Measurements from ENCODE around the gene KPNA6.
"Not testable (repeated sequence)": the region's sequence is repeated elsewhere in the genome, so short reads cannot be mapped to it uniquely, and the experiment has no call there.

KPNA6 gene

DNA sequence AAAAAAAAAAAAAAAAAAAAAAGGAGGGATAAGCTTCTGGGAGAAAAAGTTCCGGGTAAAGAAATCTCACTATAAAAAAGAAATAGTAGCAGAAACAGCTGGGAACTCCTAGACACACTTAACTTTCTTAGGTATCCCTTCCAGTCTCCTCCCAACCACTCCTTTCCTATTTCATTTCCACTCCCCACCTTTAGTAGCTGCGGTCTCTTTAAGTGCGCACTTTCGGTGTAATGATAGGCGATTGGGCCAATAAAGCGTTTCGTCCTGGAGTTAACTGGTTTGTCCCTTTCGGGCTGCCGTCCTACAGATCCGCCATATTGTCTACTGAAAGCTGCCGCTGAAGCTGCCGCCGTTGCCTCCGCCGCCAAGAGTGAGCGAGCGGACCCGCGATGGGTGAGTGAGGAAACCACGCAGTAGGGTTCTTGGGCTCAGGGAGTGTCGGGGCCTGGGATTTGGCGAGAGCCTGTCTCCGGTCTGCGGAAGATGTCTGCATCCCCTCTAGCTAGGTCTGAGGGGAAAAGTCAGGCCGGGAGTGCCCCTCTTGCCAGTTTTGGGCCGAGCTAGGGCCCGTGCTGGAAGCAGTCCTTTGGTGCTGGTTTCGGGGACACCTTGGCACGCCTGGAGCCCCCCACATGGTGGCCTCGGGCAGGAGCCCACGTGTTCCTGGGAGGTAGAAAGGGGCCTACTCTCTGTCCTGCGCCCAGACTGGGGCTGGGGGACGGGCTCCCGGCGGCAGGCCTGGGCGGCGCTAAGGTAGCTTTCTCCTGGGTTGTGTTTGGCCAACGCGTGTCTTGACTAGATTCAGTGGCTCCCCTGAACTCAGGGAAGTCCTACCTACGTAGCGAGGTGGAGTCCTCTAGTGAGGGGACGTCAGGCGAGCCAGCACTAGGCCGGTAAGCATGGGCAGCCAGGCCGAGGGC lies at the start of gene KPNA6:
KPNA6 (plus strand) TSS at position 315 of the 920 bp plus-strand sequence; CDS start at position 390, 75 bp downstream.
- peak; percentile 92 for DNase-seq

DNA sequence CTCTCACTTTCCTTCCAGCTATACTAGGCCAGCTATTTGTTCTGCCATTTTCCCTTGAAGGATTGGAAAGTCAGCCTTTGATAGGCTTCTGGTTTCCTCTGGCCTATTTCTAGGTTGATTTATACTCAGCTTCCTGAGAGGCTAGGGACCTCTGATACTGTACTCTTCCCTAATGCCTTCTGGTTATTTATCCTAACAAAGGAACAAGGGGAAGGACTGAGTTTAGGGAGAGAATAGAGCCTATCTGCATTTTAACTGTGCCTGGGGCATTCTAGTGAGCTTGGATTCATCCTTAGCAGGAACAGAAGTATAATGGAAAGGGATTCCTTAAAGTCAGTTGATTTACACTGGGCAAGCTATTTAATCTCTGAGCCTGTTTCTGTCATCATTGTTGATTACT lies 46.9 kb upstream of the KPNA6 start:
- no peak for DNase-seq

DNA sequence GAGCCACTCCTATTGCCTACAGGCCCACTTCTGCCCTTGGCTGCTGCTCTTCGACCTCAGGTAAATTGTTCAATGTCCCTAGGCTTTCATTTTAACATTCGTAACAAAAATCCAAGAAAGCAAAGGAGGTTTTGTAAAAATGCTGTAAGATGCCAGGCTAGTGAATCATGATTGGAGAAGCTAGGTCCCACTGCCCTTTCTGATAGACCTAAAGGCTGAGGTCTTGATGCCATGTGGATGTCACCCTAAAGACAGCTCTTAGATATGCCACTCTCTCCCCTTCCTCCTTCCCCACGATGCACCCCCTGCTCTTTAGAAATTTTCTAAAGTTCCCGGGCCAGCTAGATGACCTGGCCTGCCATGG lies 45.0 kb upstream of the KPNA6 start:
- no peak for DNase-seq

DNA sequence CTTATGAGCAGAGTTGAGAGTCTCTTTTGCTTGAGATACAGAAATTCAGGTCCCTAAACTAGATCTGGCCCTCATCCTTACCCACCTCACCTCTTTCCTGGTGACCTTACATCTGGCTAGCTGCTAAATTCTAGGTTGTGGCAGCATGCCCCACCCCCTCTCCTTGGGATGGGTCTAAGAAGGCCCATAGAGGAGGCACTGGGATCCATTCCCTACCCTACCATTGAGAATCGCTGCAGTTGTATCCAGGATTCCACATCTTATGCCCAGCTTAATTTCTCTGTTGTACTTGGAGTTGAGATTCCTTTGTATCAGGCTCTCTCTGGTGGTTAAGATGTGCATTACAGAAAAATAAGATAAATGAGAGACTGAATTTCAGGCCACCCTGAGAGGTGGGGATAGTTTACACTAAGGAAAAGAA lies 44.6 kb upstream of the KPNA6 start:
- DNase-seq, result peak; percentile 39

DNA sequence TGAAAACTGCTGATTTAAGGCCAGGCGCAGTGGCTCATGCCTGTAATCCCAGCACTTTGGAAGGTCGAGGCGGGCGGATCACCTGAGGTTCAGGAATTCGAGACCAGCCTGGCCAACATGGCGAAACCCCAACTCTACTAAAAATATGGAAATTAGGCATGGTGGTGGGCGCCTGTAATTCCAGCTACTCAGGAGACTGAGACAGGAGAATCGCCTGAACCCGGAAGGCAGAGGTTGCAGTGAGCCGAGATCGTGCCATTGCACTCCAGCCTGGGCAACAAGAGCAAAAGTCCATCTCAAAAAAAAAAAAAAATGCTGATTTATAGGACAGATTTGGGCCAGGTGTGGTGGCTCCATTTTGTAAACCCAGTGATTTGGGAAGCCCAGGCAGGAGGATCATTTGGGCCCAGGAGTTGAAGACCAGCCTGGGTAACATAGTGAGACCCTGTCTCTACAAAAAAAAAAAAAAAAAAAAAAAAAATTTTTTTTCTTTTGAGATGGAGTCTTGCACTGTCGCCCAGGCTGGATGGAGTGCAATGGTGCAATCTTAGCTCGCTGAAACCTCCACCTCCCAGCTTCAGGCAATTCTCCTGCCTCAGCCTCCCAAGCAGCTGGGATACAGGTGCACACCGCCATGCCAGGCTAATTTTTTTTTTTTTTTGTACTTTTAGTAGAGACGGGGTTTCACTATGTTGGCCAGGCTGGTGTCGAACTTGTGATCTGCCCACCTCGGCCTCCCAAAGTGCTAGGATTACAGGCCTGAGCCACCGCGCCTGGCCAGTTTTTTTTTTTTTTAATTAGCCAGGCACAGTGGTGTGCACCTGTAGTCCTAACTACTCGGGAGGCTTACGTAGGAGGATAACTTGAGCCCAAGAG lies 42.0 kb upstream of the KPNA6 start:
- DNase-seq, result not testable (repeated sequence)

DNA sequence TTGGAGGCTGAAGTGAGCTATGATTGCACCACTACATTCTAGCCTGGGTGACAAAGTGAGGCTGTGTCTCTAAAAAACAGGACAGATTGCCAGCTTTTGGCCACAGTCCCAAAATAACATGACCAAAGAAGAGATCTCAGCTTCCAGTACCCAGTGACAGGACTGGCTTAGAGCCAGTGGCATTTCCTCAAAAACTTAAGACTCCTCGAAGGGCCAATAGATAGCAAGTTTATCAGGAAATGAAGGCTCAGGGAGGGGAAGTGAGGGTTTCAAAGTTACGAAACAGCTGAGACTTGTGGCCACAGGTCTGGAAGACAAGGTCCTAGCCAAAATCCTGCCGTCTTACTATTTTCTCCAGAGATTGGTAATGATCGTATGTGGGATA lies 41.4 kb upstream of the KPNA6 start:
- DNase-seq, result peak; percentile 81

DNA sequence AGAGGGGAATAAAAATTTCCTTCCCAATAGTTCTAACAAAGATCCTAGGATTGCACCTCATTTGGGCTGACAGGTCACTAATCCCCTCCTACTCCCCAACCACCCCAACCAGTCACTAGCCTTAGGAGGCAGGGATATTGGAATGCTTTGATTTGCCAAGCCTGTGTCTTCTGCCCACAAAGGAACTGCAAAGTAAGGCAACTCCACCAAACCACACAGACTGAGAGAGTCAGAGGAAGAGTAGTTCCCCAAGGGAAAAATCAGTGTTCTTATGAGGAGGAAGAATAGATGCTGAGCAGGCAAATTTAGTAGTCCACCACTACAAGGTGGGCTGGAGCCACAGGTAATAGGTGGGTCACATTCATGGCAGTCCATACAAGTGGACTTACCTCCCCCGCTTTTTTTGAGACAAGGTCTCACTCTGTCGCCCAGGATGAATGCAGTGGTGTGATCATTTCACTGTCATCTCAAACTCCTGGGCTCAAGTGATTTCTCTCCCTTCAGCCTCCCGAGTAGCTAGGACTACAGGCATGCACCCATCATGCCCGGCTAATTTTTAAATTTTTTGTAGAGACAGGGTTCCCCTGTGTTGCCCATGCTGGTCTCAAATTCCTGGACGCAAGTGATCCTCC lies 38.8 kb upstream of the KPNA6 start:
- DNase-seq, result peak; percentile 29

DNA sequence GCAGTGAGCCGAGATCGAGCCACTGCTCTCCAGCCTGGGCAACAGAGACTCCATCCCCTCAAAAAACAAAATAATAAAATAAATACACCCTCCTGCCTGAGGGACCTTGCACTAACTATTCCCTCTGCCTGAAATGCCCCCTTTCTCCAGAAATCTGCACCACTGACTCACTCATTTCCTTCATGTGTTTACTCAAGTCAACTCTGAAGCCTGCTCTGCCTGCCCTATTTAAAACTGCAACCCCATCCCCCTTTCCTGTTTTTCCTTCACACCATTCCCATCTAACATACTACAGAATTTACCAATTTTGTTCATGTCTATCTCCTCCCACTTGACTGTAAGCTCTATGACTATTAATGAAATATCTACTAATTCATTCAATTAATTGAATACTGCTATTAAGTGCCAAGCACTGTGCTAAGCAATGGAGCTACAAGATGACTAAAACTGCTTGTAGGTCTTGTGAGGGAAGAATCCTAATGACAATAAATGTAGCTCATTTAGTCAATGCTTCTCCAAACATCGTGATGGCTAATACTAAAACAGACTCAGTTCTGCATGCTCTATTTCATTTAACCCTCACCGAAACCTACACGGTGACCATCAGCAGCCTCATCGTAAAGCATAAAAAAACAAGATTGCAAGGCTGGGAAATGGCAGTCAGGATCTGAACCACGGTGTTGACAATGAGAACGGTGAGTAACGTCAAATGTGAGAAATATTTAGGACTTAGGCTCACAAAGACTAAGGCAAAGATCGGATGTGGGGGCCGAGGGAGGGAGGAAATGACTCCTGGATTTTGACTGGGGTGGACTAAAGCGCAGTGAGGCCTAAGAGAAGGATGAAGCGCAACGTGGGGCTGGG lies 35.9 kb upstream of the KPNA6 start:
- peak; percentile 56 for DNase-seq

DNA sequence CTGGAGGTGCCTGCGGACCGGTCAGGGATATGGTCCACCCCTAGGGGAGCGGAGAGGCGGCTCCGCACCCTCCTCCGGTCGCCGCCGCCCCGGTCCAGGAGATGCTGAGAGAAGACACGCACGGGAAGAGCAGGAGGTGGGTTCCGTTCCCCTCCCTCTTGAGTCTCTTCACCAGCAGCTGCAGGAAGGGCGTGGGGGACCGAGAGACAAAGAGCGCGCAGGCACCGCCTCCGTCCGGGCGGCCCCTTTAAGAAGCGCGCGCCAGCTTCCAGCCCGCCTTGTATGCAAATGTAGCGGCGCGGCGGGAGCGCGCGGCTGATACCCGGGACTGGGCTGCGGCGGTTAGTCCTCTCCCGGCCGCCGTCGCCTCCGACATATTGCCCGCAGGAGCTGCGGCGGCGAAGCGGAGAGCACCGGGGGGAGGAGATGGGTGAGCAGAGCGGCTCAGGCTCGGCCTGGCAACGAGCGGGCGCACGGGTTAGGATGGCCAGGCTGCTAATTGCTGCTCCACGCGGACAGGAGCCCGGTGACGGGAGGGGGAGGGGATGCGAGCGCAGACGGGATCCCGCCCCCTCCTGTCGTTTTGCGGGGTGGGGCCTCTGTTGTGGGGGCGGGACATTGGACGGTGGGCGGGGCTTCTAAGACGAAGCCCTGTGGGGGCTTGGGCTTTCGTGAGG lies 35.1 kb upstream of the KPNA6 start, which contains the start of gene TMEM39B:
TMEM39B (plus strand) TSS at position 318 of the 677 bp plus-strand sequence; CDS start at position 427, 109 bp downstream.
- DNase-seq, result peak; percentile 93

DNA sequence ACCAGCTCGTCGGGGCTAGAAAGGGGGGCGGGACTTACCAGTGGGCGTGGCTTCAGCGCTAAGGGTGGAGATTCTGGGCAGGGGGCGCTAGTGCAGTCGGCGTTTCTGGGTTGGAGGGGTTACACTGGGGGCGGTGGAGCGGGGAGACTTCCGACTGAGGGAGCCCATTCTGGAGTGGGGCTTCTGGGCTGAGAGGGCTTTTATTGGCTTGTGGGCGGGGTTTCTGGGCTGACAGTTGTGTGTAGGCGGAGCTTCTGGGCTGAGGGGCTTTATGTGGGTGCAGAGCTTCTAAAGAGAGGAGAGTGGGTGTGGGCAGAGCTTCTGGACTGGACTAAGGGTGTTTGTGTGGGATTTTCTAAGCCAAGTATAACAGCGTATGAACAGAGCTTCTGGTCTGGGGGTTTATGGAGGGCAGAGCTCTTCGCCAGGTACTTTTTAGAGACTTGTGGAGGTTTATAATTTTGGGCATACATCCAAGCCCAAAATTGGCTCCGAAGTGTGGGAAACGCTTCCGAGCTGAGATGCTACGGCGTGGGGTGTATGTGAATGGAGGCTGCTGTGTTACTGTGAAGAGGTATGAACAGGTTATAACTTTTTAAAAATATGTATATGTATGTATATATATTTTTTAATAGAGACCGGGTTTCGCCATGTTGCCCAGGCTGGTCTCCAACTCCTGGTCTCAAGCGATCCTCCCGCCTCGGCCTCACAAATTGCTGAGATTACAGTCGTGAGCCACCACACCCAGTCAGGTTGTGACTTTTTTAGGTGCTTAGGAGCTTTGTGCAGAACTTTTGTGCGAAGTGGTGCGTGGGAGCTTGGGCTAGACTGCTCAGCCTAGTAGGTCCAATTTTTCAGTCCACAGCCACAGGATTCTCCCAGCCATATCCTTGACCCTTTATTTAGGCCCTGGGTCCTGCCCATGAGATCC lies 34.3 kb upstream of the KPNA6 start:
- DNase-seq, result no peak

DNA sequence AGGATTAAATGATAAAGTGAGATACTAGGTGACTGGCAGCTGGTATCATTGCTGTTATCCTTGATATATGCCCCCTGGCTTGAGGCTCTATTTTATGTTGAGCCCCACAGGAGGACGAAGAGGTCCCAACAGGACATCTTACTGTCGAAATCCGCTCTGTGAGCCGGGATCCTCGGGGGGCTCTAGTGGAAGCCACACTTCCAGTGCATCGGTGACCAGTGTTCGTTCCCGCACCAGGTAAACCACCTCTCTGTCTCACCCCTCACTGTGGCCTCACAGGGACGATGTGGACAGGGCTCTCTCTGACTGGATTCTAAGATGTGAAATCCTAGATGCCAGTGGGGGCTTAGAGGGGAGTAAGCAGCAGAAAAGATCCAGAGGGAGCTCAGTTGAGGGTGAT lies 33.0 kb upstream of the KPNA6 start:
- no peak for DNase-seq

DNA sequence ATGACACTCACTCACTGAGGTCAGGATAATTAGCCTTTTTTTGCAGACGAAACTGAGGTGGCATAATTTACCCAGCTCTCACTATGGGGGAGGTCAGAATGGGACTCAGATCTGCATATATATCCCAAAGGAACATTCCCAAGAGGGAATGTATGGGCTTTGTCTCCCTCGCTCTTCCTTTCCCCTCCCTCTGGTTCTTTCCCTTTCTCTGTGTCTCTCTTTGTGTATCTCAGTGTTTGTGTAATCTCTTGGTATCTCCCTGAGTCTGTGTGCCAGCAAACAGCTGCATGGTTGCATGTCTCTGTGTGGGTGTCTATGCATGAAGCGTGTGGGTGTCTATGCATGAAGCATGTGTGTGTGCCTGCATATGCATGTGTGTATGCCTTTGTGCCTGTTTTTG lies 30.4 kb upstream of the KPNA6 start:
- DNase-seq, result no peak

DNA sequence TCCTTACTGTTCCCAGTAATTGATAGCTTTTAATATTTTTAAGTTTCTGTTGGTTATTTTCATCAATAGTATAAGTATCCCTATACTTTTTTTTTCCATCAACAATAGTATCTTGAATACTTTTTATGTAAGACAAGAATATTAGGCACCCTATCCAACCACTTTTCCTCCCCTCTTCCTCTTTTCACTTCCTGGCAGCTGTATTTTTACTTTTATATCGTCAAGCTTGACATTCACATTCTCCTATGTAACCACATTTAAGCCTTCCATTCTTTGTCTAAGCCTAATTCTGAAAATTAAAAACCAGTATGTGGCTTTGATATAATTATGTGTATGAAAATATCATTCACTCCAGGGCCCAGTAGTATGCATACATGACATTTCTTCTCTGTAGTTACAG lies 25.8 kb upstream of the KPNA6 start:
- no peak for DNase-seq

DNA sequence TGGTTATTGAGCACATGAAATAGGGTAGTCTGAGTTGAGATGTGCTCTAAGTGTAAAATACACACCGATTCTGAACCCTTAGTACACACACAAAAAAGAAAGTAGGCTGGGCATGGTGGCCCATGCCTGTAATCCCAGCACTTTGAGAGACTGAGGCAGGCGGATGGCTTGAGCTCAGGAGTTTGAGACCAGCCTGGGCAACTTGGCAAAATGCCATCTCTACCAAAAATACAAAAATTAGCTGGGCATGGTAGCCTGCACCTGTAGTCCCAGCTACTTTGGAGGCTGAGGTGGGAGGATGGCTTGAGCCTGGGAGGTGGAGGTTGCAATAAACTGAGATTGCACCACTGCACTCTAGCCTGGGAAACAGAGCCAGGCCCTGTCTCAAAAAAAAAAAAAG lies 21.5 kb upstream of the KPNA6 start:
- not testable (repeated sequence) for DNase-seq

DNA sequence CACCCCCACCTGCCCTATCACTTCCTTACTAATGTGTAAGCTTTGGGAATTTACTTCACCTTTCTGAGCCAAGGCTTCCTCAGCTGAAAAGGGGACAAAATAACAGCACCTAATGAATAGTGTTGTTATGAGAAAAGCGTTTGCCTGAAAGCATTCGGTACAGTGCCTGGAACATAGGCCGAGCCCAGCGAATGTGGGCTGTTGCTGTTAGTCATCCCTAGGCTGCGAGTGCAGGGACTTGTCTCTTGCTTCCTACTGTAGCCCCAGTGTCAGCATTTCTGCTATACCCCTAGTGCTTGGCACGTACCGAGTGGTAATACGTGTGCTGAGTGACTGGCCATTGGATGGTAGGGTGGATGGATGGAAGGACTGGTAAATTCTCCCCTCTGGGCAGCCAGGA lies 16.7 kb upstream of the KPNA6 start:
- DNase-seq, result no peak

DNA sequence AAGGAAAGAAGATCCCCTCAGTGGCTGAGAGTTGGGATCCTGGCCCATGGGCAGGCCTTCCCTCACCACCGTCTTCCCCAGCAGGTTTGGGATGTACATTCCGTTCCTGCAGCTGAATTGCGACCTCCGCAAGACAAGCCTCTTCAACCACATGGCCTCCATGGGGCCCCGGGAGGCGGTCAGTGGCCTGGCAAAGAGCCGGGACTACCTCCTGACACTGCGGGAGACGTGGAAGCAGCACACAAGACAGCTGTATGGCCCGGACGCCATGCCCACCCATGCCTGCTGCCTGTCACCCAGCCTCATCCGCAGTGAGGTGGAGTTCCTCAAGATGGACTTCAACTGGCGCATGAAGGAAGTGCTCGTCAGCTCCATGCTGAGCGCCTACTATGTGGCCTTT lies 16.3 kb upstream of the KPNA6 start:
- no peak for DNase-seq

DNA sequence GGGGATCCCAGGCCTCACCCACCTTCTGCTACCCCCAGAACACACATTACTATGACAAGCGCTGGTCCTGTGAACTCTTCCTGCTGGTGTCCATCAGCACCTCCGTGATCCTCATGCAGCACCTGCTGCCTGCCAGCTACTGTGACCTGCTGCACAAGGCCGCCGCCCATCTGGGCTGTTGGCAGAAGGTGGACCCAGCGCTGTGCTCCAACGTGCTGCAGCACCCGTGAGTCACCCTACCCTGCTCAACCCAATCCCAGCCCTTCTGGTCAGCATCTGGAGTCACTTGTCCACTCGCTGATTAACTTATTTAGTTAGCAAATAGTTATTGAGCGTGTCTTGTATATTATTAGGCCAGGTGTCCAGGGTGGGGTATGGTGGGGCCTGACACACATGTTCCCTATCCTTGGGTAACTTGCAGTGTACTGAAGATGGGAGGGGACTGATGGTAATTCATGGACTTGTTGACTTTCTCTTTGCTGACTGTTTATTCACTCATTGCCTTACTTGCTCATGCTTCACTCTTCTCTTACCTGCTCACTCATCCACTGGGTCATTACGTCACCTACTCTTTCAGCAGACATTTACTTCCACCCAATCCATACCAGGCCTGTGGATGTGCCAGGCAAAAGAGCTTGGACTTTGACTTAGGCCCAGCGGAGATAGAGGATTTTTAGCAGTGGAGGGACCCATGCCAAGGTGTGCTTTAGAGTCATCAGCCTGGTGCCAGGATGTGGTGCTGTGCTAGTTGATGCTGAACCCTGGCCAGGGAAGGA lies 12.9 kb upstream of the KPNA6 start:
- DNase-seq, result no peak

DNA sequence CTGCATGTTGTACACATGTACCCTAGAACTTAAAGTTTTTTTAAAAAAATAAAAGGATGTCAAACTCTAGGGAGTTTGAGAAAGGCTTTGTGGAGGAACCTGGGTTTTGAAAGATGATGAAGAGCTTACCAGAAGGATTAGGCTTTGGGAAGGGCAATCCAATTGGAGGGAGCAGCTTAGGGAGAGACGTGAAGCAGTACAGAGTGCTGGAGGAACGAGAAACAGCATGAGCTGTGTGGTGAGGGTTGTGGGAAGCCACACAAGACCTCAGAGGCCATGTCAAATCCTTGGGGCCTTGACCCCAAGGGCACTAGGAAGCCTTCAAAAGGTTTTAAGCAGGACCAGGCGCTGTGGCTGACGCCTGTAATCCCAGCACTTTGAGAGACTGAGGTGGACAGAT lies 8.4 kb upstream of the KPNA6 start:
- no peak for DNase-seq

DNA sequence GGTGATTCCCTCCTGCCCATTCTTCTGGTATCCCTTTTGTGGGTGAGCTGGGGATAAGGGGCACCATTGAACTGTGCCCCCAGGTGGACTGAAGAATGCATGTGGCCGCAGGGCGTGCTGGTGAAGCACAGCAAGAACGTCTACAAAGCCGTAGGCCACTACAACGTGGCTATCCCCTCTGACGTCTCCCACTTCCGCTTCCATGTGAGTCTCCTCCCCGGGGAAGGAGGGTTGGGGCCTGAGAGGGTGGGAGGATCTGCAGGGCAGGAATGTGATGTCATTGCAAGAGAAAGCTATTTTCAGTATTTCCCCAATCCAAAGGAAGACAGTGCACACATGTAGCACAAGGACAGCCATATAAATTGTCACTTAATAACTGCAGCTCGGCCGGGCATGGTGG lies 7.5 kb upstream of the KPNA6 start:
- no peak for DNase-seq

Measured in NCI-H226 (cell line).